Gastroesophageal sphincter (tissue), 3 donors: ENCODE data around the gene DNAJC6.

Source experiments
- CTCF ChIP-seq, 4 experiments: fragments of 200-600 bp in 2 of 4; fragments of 450-650 bp in 2 of 4; sonication (generic) in 1 of 4; IDR thresholded peaks; one replicate each; pipeline ENCODE4 v1.5.1; 2017 to 2019; ENCODE audit warnings: antibody characterized with exemption in 4 of 4, mild to moderate bottlenecking in 2 of 4, moderate library complexity in 2 of 4
- EP300 ChIP-seq: sonication (generic); formaldehyde crosslinking; IDR thresholded peaks from one replicate; pipeline ENCODE4 v1.6.1; 2017; ENCODE audit warnings: antibody characterized with exemption, mild to moderate bottlenecking
- POLR2A ChIP-seq, 2 donors: fragments of 450-650 bp; IDR thresholded peaks; one replicate each; pipeline ENCODE4 v1.6.1; 2017; ENCODE audit warnings: antibody characterized with exemption in 2 of 2, mild to moderate bottlenecking in 2 of 2, moderate library complexity in 1 of 2
- POLR2AphosphoS5 ChIP-seq: sonication (generic); formaldehyde crosslinking; IDR thresholded peaks from one replicate; pipeline ENCODE4 v1.6.1; 2017; ENCODE audit warnings: antibody characterized with exemption

- TF ChIP-seq POLR2A (IDR thresholded peaks at IDR 0.05) (no peak), CTCF (IDR thresholded peaks at IDR 0.05) (no peak), POLR2AphosphoS5 (no peak), EP300 (no peak)
Measured at GRCh38 chr1:65409816-65410326, 100.5 kb downstream of the DNAJC6 start.
